MG63 (cell line): ENCODE measurements around the gene CCDC87. TPM values are rescaled to one million over a fixed set of nuclear protein-coding genes. Genes with fewer than 3 reads are reported as not detected.
"Not testable (repeated sequence)": the region's sequence is repeated elsewhere in the genome, so short reads cannot be mapped to it uniquely, and the experiment has no call there.

ENCODE experiments used
- DNase-seq: peaks from one replicate; pipeline ENCODE4 v3.0.0-alpha.2; 2020
- H3K27me3 ChIP-seq: fragments of 250-450 bp; sonication (Bioruptor Pico); 2 replicates; pipeline ENCODE4 v1.5.1; 2020; ENCODE audit warnings: mild to moderate bottlenecking, moderate library complexity
- H3K36me3 ChIP-seq: fragments of 250-450 bp; sonication (Bioruptor Pico); 2 replicates; pipeline ENCODE4 v1.5.1; 2020; ENCODE audit warnings: mild to moderate bottlenecking, moderate library complexity
- H3K4me3 ChIP-seq: fragments of 250-450 bp; sonication (Bioruptor Pico); 2 replicates; pipeline ENCODE4 v1.5.1; 2020; ENCODE audit warnings: mild to moderate bottlenecking, moderate library complexity
- H3K9me3 ChIP-seq: fragments of 250-450 bp; sonication (Bioruptor Pico); 2 replicates; pipeline ENCODE4 v1.5.1; 2020; ENCODE audit warnings: mild to moderate bottlenecking, moderate library complexity
- total RNA-seq: library from RNA; depleted of rRNA; stranded (reverse); fragments of >200 nt; shearing (Covaris generic); gene quantifications from 2 replicates; pipeline ENCODE4 v1.2.3, GENCODE V29; 2014; ENCODE audit warnings: low replicate concordance

The CCDC87 gene
- total RNA-seq, 1 experiment from 2014 or later, result not detected

- Histone ChIP-seq H3K4me3 (no peak overlapping the region), H3K9me3 (no peaks in the 10 kb centered on the region), H3K36me3 (peaks cover 99% of the 10 kb centered on the region), H3K27me3 (no peaks in the 10 kb centered on the region)
- DNase-seq, result no peak
Measured at GRCh38 chr11:66625041-66625751, 32.3 kb upstream of the CCDC87 start.

DNA sequence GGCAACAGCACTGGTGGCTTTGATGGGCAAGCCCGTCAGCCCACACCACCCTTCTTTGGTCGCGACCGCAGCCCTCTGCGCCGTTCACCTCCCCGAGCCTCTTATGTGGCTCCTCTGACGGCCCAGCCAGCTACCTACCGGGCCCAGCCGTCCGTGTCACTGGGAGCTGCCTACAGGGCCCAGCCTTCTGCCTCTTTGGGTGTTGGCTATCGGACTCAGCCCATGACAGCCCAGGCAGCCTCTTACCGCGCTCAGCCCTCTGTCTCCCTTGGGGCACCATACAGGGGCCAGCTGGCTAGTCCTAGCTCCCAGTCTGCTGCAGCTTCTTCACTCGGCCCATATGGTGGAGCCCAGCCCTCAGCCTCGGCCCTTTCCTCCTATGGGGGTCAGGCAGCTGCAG lies 31.6 kb upstream of the CCDC87 start:
- Histone ChIP-seq H3K36me3 (peaks cover 99% of the 10 kb centered on the region), H3K9me3 (no peaks in the 10 kb centered on the region), H3K4me3 (no peak overlapping the region), H3K27me3 (no peaks in the 10 kb centered on the region)
- no peak for DNase-seq

- Histone ChIP-seq H3K4me3 (peak overlapping the region; percentile 91), H3K36me3 (peaks cover 71% of the 10 kb centered on the region), H3K27me3 (no peaks in the 10 kb centered on the region), H3K9me3 (no peaks in the 10 kb centered on the region)
- no peak for DNase-seq
Measured at GRCh38 chr11:66619080-66619554, 26.3 kb upstream of the CCDC87 start.

- no peaks in the 10 kb centered on the region for H3K9me3 ChIP-seq
- no peaks in the 10 kb centered on the region for H3K27me3 ChIP-seq
- H3K4me3 ChIP-seq, result peak overlapping the region; percentile 91
- DNase-seq, result peak; percentile 69
- H3K36me3 ChIP-seq, result peaks cover 53% of the 10 kb centered on the region
Measured at GRCh38 chr11:66617155-66617834, 24.4 kb upstream of the CCDC87 start.

GRCh38 chr11:66616379-66617154 lies 23.7 kb upstream of the CCDC87 start, which contains the start of gene RBM14:
RBM14 (plus strand) TSS chr11:66616630; CDS start chr11:66616721, 91 bp downstream.
- Histone ChIP-seq H3K27me3 (no peaks in the 10 kb centered on the region), H3K36me3 (peaks cover 46% of the 10 kb centered on the region), H3K9me3 (no peaks in the 10 kb centered on the region), H3K4me3 (peak within 1 kb of the TSS; percentile 91)
- DNase-seq, result peak; percentile 100

DNA sequence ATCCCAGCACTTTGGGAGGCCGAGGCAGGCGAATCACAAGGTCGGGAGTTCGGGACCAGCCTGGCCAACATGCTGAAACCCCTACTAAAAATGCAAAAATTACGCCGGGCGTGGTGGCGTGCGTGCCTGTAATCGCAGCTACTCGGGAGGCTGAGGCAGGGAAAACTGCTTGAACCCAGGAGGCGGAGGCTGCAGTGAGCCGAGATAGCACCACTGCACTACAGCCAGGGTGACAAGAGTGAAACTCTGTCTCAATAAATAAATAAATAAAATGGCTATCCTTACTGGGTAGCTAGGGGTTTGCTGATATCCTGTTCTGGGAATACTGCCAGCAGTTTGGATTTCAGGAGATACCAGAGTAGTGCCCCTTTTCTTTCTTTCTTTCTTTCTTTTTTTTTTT lies 21.2 kb upstream of the CCDC87 start:
- peaks cover 27% of the 10 kb centered on the region for H3K36me3 ChIP-seq
- H3K27me3 ChIP-seq, result no peaks in the 10 kb centered on the region
- no peak for DNase-seq
- no peak overlapping the region for H3K4me3 ChIP-seq
- no peaks in the 10 kb centered on the region; the same call in 1 of the 2 replicates for H3K9me3 ChIP-seq

DNA sequence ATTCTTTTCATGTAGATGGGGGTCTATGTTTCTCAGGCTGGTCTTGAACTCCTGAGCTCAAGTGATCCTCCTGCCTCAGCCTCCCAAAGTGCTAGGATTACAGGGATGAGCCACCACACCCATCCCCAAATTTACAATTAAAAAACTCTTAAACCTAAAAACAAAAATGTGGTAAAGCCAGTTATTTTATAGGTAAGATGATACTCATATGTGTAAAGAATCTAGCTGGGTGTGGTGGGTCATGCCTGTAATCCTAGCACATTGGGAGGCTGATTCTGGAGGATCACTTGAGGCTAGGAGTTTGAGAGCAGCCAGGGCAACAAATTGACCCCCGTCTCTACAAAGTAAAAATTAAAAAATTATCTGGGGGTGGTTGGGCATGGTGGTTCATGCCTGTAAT lies 19.6 kb upstream of the CCDC87 start:
- peaks cover 11% of the 10 kb centered on the region for H3K36me3 ChIP-seq
- no peaks in the 10 kb centered on the region; the same call in 1 of the 2 replicates for H3K9me3 ChIP-seq
- no peak for DNase-seq
- H3K4me3 ChIP-seq, result no peak overlapping the region
- no peaks in the 10 kb centered on the region for H3K27me3 ChIP-seq

GRCh38 chr11:66609721-66610617 lies 17.1 kb upstream of the CCDC87 start:
- H3K36me3 ChIP-seq, result peaks cover 9% of the 10 kb centered on the region; the same call in 1 of the 2 replicates
- no peak overlapping the region for H3K4me3 ChIP-seq
- no peaks in the 10 kb centered on the region; the same call in 1 of the 2 replicates for H3K9me3 ChIP-seq
- no peaks in the 10 kb centered on the region for H3K27me3 ChIP-seq
- no peak for DNase-seq

DNA sequence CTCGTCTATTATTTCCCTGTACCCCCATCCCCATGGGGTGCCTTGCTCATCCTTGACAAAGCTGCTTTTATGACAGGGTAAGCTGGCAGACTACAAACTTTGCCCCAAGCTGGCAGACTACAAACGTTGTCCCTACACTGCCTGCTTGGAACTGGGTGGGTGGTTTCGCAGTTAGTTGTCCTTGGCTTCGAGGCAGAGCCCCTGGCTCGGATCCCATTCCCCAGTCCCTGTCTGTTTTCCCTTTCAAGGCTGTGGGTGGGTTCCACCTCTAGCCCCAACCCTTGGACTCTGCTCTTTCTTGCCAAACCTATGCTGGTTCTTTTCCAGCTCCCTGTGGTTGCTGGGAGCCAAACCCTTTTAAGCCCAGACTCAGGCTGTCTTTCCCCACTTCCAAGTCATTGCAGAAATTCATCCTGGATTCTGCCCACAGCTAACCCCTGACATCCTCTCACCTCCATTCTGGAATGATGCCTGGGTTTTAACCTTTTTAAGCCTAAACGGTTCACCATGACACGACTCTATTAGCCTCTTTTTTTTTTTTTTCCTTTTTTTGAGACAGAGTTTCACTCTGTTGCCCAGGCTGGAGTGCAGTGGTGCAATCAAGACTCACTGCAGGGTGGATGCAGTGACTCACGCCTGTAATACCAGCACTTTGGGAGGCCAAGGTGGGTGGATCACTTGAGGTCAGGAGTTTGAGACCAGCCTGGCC lies 14.4 kb upstream of the CCDC87 start:
- Histone ChIP-seq H3K27me3 (no peaks in the 10 kb centered on the region), H3K4me3 (no peak overlapping the region), H3K36me3 (peaks cover 14% of the 10 kb centered on the region; the same call in 1 of the 2 replicates), H3K9me3 (no peaks in the 10 kb centered on the region; the same call in 1 of the 2 replicates)
- DNase-seq, result peak; percentile 98

DNA sequence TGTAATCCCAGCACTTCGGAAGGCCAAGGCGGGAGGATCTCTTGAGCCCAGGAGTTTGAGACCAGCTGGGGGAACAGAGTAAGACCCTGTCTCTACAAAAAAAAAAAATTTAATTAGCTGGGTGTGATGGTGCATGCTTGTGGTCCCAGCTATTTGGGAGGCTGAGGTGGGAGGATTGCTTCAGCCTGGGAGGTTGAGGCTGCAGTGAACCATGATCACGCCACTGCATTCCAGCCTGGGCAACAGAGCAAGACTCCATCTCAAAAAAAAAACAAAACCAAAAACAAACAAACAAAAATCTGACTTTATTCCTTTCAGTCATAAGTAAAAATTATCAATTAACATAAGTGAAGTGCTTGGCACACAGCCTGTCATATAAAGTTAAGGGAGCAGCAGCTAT lies 13.7 kb upstream of the CCDC87 start:
- peaks cover 14% of the 10 kb centered on the region; the same call in 1 of the 2 replicates for H3K36me3 ChIP-seq
- not testable (repeated sequence) for H3K4me3 ChIP-seq, H3K9me3 ChIP-seq, H3K27me3 ChIP-seq, DNase-seq

DNA sequence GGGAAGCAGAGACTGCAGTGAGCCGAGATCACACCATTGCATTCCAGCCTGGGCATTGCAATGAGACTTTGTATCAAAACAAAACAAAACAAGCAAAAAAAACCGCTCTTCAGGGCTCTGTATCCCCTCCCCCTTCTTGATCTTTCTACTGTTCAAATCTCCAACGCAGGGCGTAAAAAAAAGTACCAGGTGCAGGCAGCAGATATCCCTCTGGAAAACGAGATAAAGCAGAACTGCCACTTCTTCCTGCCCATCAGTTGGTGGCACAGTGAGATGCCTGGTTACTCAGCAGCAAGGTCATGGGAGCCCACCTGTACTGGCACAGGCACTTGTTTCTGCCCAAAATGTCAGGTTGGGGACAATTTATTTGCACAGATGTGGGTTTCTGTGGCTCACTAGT lies 11.3 kb upstream of the CCDC87 start:
- Histone ChIP-seq H3K9me3 (no peaks in the 10 kb centered on the region), H3K27me3 (no peaks in the 10 kb centered on the region), H3K4me3 (no peak overlapping the region), H3K36me3 (peaks cover 21% of the 10 kb centered on the region; the same call in 1 of the 2 replicates)
- no peak for DNase-seq

- DNase-seq, result no peak
- H3K36me3 ChIP-seq, result peaks cover 21% of the 10 kb centered on the region; the same call in 1 of the 2 replicates
- no peaks in the 10 kb centered on the region for H3K9me3 ChIP-seq
- no peaks in the 10 kb centered on the region for H3K27me3 ChIP-seq
- no peak overlapping the region for H3K4me3 ChIP-seq
Measured at GRCh38 chr11:66603072-66603471, 10.2 kb upstream of the CCDC87 start.

DNA sequence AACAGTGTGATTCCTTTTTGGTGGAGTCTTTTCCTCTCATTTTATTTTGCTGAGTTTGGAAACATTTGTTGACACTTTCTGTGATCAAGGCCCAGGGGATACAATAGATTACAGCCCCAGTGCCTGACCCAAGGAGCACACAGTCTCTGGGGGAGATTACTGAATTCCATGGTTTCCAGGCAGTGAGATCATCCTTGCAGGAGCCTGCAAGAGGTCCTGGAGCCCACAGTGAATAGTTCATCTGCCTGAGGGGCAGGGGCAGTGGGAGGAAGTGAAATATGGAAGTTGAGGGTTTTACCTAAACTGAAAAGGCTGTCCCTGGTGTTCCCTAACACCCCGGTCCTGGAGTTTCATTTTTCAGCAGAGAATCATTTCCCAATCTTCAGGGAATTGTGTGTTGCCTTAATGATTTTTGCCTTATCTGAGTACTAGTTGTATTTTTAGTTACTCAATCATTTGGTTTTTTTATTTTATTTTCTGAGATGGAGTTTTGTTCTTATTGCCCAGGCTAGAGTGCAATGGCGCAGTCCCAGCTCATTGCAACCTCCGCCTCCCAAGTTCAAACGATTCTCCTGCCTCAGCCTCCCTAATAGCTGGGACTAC lies 7.9 kb upstream of the CCDC87 start:
- H3K36me3 ChIP-seq, result peaks cover 21% of the 10 kb centered on the region; the same call in 1 of the 2 replicates
- no peak overlapping the region for H3K4me3 ChIP-seq
- no peak for DNase-seq
- H3K27me3 ChIP-seq, result no peaks in the 10 kb centered on the region
- H3K9me3 ChIP-seq, result no peaks in the 10 kb centered on the region

GRCh38 chr11:66600219-66600618 lies 7.4 kb upstream of the CCDC87 start:
- no peak overlapping the region for H3K4me3 ChIP-seq
- H3K36me3 ChIP-seq, result peaks cover 19% of the 10 kb centered on the region; the same call in 1 of the 2 replicates
- H3K9me3 ChIP-seq, result no peaks in the 10 kb centered on the region
- no peak for DNase-seq
- no peaks in the 10 kb centered on the region for H3K27me3 ChIP-seq

DNA sequence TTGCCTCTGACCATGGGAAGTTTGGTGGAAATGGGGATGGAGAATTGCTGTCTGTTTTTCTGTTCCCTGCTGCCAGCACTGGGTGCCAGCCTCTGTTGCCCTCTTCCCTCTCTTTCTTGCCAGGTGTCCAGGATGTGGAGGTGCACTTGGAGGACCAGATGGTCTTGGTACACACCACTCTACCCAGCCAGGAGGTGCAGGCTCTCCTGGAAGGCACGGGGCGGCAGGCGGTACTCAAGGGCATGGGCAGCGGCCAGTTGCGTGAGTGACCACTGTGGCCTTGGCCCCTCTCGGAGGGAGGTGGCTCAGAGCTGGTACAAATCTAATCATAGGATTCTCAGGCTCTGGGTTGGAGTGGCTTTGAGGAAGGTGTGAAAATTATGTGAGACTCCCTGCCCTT lies 6.1 kb upstream of the CCDC87 start:
- Histone ChIP-seq H3K36me3 (peaks cover 14% of the 10 kb centered on the region; the same call in 1 of the 2 replicates), H3K27me3 (no peaks in the 10 kb centered on the region), H3K9me3 (no peaks in the 10 kb centered on the region), H3K4me3 (no peak overlapping the region)
- no peak for DNase-seq
